T-helper 2 cell treated with Interferon-gamma antibody and Interleukin-4, amounts not matched to agents 100 ng/mL and 5 ng/mL, for 36 hours (primary cell): ENCODE measurements around the gene OOEP. TPM values are rescaled to one million over a fixed set of nuclear protein-coding genes. Genes with fewer than 3 reads are reported as not detected.

Experiments
- total RNA-seq: library from RNA; stranded (reverse); gene quantifications from 2 replicates; pipeline ENCODE4 v1.2.3, GENCODE V29; 2022

Gene OOEP
- total RNA-seq, 1 donor from 2014 or later = 0.66 TPM

Other genes starting within 250 kb of the OOEP start
- gene KHDC1L, start 144.4 kb downstream of the OOEP start, total RNA-seq = 0.32 TPM in 1 of 2 replicates, not detected in the other
- gene KHDC1, start 106.7 kb downstream of the OOEP start, total RNA-seq = 6.5 and 7.2 TPM in 2 replicates
- gene DPPA5, start 15.6 kb downstream of the OOEP start, total RNA-seq = not detected in 2 replicates
- not detected in 2 replicates for gene KHDC3L, start 7.2 kb downstream of the OOEP start, total RNA-seq
- gene DDX43, start 24.9 kb upstream of the OOEP start, total RNA-seq = 1.3 TPM in 2 replicates
- 45.8 and 46.5 TPM in 2 replicates for gene CGAS, start 82.4 kb upstream of the OOEP start, total RNA-seq
- 48.0 and 56.4 TPM in 2 replicates for gene MTO1, start 91.8 kb upstream of the OOEP start, total RNA-seq
- 8,824 and 8,837 TPM in 2 replicates for gene EEF1A1, start 151.1 kb upstream of the OOEP start, total RNA-seq